Ectodermal cell (in vitro differentiated cells): ENCODE measurements around the gene DMD.
"Not testable (repeated sequence)": the region's sequence is repeated elsewhere in the genome, so short reads cannot be mapped to it uniquely, and the experiment has no call there.

Experiments
- H3K27ac ChIP-seq: 2 replicates; pipeline ENCODE4 v1.7.0; 2013; ENCODE audit warnings: mild to moderate bottlenecking, low read depth, low read length; ENCODE audit not compliant: insufficient read depth, poor library complexity, severe bottlenecking
- H3K27me3 ChIP-seq: 2 replicates; pipeline ENCODE4 v1.7.0; 2013; ENCODE audit warnings: mild to moderate bottlenecking, low read length; ENCODE audit not compliant: insufficient read depth, control insufficient read depth, poor library complexity, severe bottlenecking
- H3K36me3 ChIP-seq: one replicate; pipeline ENCODE4 v1.7.0; 2013; ENCODE audit warnings: low read length; ENCODE audit not compliant: control insufficient read depth, insufficient read depth
- H3K4me1 ChIP-seq: one replicate; pipeline ENCODE4 v1.7.0; 2013; ENCODE audit warnings: low read length; ENCODE audit not compliant: control insufficient read depth, insufficient read depth
- H3K4me3 ChIP-seq: 2 replicates; pipeline ENCODE4 v1.7.0; 2013; ENCODE audit warnings: low read depth, low read length, control low read depth; ENCODE audit not compliant: insufficient read depth
- H3K9me3 ChIP-seq: 2 replicates; pipeline ENCODE4 v1.7.0; 2013; ENCODE audit warnings: mild to moderate bottlenecking, low read length, moderate library complexity; ENCODE audit not compliant: control insufficient read depth
- WGBS, 2 experiments: methylation state at CpG; one replicate each; pipeline ENCODE4 v1.1.7; 2013; ENCODE audit warnings: missing lambda C conversion rate in 2 of 2; 5-methylcytosine and 5-hydroxymethylcytosine counted together

Gene DMD

DNA sequence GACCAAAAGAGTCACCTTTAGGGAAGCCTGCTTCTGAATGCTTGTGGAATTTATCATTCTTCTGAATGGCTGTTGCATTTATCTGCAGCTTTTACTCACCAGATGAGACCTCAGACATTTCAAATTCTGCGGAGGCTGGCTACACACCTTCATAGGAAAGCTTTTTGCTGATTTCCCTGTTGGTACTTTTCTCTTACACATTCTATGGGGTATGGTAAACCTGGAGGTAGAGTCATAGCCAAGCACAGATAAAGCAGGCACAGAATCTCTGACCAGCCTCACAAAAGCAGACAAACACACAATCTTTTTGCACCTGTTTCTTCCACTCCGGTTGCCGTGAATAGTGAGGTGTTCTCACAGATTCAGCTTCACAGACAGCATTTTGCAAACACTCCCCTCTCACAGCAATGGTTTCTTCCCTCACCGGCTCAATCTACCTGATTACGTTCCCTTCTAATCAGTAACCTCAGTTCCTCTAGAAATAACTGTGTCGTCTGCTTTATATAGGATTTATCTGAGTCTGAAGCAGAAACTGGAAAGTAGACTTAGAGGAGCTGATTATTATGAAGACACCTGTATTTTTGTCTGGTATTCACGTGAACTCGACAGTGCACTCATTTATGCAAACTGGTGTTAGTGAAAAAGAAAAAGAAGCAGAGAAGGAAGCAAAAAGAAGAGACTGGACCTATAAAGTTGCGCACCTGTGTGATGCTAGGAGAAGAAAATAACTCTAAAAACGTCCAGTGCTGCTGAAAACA, 83.1 kb downstream of the DMD start:
- Histone ChIP-seq H3K9me3 (no peaks in the 10 kb centered on the region), H3K4me3 (no peak overlapping the region), H3K36me3 (no peaks in the 10 kb centered on the region), H3K27me3 (no peaks in the 10 kb centered on the region), H3K4me1 (no peaks in the 10 kb centered on the region), H3K27ac (no peak overlapping the region)
- WGBS, 2 experiments: 79 to 81% methylated on average over 7 to 10 of the region's 10 CpGs

DNA sequence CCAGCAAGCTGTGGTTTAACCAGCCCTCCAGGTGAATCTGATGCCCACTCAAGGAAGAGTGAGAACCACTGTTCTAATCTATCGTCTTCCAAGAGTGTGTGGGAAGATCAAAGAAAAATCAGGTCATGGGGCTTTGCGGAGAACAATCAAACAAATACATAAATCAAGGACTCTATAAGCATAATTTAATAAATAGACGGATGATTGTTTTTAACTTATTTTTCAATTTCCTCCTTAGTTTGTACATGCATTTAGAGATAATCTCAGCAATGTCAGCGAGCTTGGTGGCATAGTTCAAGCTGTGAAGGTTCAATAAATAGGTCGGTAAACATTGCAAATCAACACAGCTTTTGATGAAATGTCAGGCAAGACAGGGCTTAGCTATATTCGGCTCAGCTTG, 84.9 kb downstream of the DMD start:
- Histone ChIP-seq H3K9me3 (no peaks in the 10 kb centered on the region), H3K4me3 (no peak overlapping the region), H3K27ac (no peak overlapping the region), H3K36me3 (no peaks in the 10 kb centered on the region), H3K27me3 (no peaks in the 10 kb centered on the region), H3K4me1 (no peaks in the 10 kb centered on the region)
- WGBS, 2 experiments: 52 to 65% methylated on average over 3 to 4 of the region's 6 CpGs

GRCh38 chrX:33109858-33110257, 101.5 kb downstream of the DMD start:
- Histone ChIP-seq H3K4me1 (no peaks in the 10 kb centered on the region), H3K27me3 (no peaks in the 10 kb centered on the region), H3K9me3 (no peaks in the 10 kb centered on the region), H3K36me3 (no peaks in the 10 kb centered on the region), H3K4me3 (no peak overlapping the region), H3K27ac (no peak overlapping the region)
- WGBS, 2 experiments: 29 to 36% methylated on average over 3 of the region's 3 CpGs

DNA sequence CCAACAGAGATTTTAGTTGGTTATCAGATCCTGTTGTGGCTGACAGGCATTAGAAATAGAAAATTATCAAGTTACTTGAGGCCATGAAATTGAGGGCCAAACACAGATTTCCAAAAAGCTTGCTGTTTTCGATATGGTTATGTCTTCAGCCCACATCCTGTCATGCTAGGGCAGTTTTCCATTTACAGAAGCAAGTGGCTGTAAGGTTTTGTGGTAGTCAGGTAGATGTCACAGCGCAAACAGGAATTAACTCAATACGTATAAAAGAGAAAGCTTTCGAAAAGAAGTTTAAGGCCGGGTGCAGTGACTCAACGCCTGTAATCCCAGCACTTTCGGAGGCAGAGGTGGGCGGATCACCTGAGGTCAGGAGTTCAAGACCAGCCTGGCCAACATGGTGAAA, 104.6 kb downstream of the DMD start:
- no peaks in the 10 kb centered on the region for H3K27me3 ChIP-seq
- H3K4me1 ChIP-seq: no peaks in the 10 kb centered on the region
- no peaks in the 10 kb centered on the region for H3K36me3 ChIP-seq
- no peaks in the 10 kb centered on the region for H3K9me3 ChIP-seq
- H3K27ac ChIP-seq: no peak overlapping the region
- H3K4me3 ChIP-seq: no peak overlapping the region
- WGBS, 2 experiments: 91 to 93% methylated on average over 8 of the region's 8 CpGs

DNA sequence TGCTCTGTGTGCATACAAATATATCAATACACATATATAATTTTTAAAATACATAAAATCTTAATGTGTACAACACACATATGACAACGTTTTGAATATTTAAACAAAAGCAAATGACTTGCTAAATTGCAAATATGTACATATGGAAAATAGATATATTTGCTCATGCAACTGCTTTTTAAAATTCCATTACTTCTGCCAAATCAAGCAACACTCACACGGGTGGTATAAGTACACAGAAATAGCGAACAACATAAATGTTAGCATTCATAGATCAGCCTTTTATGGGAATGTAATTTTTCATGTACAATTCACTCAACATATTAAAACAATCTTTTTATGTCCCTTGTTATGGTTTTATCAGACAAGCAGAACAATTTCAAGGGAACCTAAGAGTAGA, 116.3 kb downstream of the DMD start:
- H3K27ac ChIP-seq: no peak overlapping the region
- H3K27me3 ChIP-seq: no peaks in the 10 kb centered on the region
- H3K4me3 ChIP-seq: no peak overlapping the region
- no peaks in the 10 kb centered on the region for H3K9me3 ChIP-seq
- H3K4me1 ChIP-seq: no peaks in the 10 kb centered on the region
- H3K36me3 ChIP-seq: no peaks in the 10 kb centered on the region
- 88% methylated on average over 2 of the region's 3 CpGs; no CpG with 5 or more reads in 1 of the 2 experiments for WGBS, 2 experiments

GRCh38 chrX:33087411-33087810, 123.9 kb downstream of the DMD start:
- Histone ChIP-seq H3K4me1 (no peaks in the 10 kb centered on the region), H3K27me3 (no peaks in the 10 kb centered on the region), H3K27ac (no peak overlapping the region), H3K4me3 (no peak overlapping the region), H3K9me3 (no peaks in the 10 kb centered on the region), H3K36me3 (no peaks in the 10 kb centered on the region)

- WGBS, 2 experiments: no CpG with 5 or more reads among the region's 1 CpG
- H3K4me3 ChIP-seq: no peak overlapping the region
- no peaks in the 10 kb centered on the region for H3K9me3 ChIP-seq
- no peaks in the 10 kb centered on the region for H3K27me3 ChIP-seq
- H3K27ac ChIP-seq: no peak overlapping the region
- H3K36me3 ChIP-seq: no peaks in the 10 kb centered on the region
- H3K4me1 ChIP-seq: no peaks in the 10 kb centered on the region
These were observed 124.5 kb downstream of the DMD start for GRCh38 chrX:33086886-33087285.

- H3K4me1 ChIP-seq: no peaks in the 10 kb centered on the region
- H3K27me3 ChIP-seq: no peaks in the 10 kb centered on the region
- no peaks in the 10 kb centered on the region for H3K36me3 ChIP-seq
- H3K27ac ChIP-seq: no peak overlapping the region
- H3K9me3 ChIP-seq: no peaks in the 10 kb centered on the region
- H3K4me3 ChIP-seq: no peak overlapping the region
- WGBS, 2 experiments: 83 to 100% methylated on average over 1 of the region's 1 CpG
These were observed 129.0 kb downstream of the DMD start for GRCh38 chrX:33082371-33082770.

GRCh38 chrX:33078273-33078672, 133.1 kb downstream of the DMD start:
- no peaks in the 10 kb centered on the region for H3K4me1 ChIP-seq
- no peaks in the 10 kb centered on the region for H3K36me3 ChIP-seq
- H3K4me3 ChIP-seq: no peak overlapping the region
- no peak overlapping the region for H3K27ac ChIP-seq
- H3K27me3 ChIP-seq: no peaks in the 10 kb centered on the region
- WGBS, 2 experiments: 93% methylated on average over 3 of the region's 3 CpGs; no CpG with 5 or more reads in 1 of the 2 experiments
- no peaks in the 10 kb centered on the region for H3K9me3 ChIP-seq

- H3K27ac ChIP-seq, H3K4me3 ChIP-seq, H3K9me3 ChIP-seq, H3K4me1 ChIP-seq, H3K27me3 ChIP-seq, H3K36me3 ChIP-seq: not testable (repeated sequence)
- WGBS, 2 experiments: 94 to 96% methylated on average over 7 of the region's 11 CpGs
These were observed 137.7 kb downstream of the DMD start for GRCh38 chrX:33073660-33074059.

DNA sequence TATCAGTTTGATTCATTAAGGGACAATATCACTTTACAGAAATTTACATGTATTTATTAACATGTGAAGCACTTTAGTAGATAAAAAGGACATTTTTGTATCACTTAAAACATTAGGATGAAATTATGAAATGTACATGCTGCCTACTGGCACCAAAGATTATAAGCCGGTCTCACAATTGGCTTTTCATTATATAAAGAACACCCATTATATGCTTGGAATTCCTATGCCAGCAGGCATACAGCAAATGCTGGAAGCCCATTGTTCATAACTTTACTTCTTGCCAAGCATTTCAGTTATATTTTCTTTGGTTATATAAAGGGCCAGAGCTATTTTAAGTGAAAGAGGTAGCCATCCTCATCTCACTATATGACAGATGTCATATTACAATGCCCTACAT, 145.9 kb downstream of the DMD start:
- H3K27ac ChIP-seq: no peak overlapping the region
- H3K4me3 ChIP-seq: no peak overlapping the region
- H3K4me1 ChIP-seq: no peaks in the 10 kb centered on the region
- whole genome bisulfite sequencing, 2 experiments: 100% methylated on average over 1 of the region's 1 CpG
- H3K9me3 ChIP-seq: no peaks in the 10 kb centered on the region
- no peaks in the 10 kb centered on the region for H3K27me3 ChIP-seq
- no peaks in the 10 kb centered on the region for H3K36me3 ChIP-seq
